Raji (cell line): ENCODE measurements around the gene CNOT3.

Experiments
- POLR2A ChIP-seq: IDR thresholded peaks from 2 replicates; pipeline ENCODE4 v1.6.1; 2011; ENCODE audit warnings: low read depth, low read length, control low read depth; ENCODE audit not compliant: insufficient read depth

The CNOT3 gene

DNA sequence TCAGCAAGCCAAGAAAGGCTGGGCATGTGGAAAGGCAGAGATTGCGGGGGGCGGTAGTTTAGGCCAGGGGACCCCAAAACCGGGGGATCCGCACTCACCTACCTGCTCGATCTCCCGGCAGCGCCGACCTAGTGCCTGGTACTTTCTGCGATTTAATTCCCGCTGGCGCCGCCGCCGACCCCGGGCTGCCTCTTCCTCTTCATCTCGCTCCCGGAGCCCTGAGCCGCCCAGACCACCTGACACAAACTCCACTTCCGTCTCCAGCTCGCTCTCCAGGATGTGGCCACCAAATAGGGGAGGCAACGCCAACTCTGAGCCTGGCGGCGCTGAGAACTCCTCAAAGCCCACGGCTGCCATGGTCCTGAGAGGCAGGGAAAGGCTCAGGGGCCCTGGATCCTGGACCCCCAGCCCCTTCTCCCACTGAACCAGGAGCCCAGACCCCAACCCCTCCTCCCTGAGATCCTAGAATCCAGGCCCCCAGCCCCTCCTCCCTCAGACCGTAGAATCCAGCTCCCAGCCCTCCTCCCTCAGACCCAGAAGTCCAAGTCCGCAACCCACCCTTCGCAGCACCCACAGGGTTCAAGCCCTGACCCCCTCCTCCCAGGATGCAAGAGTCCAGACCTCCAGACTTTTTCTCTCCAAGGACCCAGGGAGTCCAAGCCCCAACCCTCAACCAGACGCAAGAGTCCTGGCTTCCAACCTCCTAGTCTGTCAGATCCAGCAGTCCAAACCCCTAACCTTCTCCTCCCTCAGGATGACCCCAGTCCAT, 23.0 kb upstream of the CNOT3 start:
- no peak for TF ChIP-seq POLR2A

DNA sequence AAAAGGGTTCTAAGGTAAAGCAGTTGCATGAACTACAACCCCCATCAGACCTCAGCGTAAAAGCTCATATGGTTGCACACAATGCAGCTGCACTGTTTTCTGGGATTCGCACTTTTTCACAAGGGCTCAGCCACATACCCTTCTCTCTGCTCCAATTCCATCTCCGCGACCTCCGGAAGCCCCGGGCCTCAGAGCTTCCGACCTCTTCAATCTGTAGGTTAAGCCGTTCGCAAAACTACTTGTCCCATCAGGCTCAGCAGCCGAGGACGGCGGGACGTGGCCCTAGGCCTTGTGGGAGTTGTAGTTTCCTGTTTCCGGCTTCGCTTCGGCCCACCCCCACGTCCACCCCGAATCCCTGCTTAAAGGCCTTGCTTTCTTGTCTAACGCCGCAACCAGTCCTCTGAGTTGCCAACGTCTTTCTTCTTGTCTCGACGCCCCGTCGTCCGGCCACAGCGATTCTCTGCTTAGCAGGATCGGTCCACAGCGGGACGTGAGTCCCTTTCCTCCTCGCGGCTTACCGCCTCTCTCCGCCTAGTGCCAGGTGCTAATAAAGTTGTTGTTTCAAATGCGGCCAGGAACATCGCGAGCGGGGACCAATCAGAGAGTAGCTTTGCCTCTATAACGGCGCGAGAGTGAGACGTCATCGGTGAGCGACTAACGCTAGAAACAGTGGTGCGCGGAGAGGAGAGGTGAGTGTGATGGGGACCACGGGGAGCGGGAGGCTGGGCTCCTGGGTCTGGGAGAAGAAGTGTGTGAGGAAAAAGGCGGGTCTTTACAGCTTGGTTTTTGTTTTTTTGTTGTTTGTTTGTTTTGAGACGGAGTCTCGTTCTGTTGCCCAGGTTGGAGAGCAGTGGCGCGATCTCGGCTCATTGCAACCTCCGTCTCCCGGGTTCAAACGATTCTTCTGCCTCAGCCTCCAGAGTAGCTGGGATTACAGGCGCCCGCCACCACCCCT, 22.2 kb upstream of the CNOT3 start, which contains the start of the genes PRPF31 and TFPT:
Gene PRPF31 (plus strand): TSS at position 646 of the 955 bp plus-strand sequence. CDS start 2,525 bp downstream, outside the sequence.
Gene TFPT (minus strand): TSS at position 549 of the 955 bp plus-strand sequence. CDS start 388 bp downstream, at position 161.
- TF ChIP-seq POLR2A = peak; percentile 94

DNA sequence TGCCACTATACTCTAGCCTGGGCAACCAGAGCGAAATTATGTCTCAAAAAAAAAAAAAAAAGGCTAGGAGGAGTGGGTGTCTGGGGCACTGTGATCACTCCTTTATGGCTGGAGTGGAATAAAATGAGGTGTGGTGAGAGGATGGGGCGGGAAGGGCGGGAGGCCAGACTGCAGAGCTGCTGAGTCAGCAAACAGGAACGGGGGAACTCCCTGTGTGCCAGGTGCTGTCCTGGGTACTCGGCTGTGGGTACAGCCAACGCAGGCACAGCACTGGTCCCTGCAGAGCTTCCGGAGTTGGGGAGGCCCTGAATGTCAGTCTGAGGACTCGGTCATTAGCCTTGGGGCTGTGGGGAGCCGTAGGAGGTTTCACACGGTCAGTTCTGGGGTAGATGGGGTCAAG, 16.3 kb upstream of the CNOT3 start:
- TF ChIP-seq POLR2A = no peak

DNA sequence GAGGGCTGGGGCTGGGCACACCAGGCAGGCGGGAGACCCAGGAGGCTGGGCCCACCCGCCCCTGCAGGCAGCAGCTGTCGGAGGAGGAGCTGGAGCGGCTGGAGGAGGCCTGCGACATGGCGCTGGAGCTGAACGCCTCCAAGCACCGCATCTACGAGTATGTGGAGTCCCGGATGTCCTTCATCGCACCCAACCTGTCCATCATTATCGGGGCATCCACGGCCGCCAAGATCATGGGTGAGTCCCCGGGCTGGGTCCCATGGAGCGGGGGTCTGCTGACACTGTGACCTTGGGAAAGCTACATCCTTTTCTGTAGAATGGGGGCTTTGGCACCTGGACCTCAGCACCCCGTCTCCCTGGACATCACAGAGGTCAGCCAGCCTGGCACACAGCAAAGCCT, 13.9 kb upstream of the CNOT3 start:
- TF ChIP-seq POLR2A = no peak

DNA sequence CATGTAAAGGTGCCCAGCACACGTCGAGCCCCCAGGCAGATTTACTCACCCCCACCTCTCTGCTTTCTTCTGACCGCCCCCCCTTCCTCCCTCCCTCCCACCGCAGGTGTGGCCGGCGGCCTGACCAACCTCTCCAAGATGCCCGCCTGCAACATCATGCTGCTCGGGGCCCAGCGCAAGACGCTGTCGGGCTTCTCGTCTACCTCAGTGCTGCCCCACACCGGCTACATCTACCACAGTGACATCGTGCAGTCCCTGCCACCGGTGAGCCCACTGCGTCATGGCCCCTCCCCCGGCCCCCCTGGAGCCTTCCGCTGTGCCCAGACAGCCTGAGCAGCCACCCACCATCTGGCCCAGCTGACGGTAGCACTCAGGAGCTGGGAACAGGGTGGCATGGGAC, 13.2 kb upstream of the CNOT3 start:
- no peak for TF ChIP-seq POLR2A

DNA sequence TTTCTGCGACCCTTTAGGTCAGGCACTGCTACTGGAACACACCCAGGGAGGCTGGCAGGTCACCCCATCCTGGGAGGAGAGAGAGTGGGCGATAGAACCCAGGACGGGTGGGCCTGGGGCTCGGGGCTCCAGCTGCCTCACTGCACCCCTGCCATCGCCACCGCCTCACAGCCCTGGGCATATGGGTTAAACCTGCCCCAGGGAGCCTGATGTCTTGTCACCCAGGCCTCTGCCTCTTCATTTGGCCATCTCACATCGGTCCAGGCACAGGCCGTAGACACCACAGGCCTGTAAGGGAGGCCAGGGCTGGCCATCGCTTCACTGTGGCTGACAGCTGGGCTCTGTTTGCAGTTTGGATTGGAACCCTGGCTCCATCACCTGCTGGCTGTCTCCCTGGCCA, 11.8 kb upstream of the CNOT3 start:
- TF ChIP-seq POLR2A = no peak

DNA sequence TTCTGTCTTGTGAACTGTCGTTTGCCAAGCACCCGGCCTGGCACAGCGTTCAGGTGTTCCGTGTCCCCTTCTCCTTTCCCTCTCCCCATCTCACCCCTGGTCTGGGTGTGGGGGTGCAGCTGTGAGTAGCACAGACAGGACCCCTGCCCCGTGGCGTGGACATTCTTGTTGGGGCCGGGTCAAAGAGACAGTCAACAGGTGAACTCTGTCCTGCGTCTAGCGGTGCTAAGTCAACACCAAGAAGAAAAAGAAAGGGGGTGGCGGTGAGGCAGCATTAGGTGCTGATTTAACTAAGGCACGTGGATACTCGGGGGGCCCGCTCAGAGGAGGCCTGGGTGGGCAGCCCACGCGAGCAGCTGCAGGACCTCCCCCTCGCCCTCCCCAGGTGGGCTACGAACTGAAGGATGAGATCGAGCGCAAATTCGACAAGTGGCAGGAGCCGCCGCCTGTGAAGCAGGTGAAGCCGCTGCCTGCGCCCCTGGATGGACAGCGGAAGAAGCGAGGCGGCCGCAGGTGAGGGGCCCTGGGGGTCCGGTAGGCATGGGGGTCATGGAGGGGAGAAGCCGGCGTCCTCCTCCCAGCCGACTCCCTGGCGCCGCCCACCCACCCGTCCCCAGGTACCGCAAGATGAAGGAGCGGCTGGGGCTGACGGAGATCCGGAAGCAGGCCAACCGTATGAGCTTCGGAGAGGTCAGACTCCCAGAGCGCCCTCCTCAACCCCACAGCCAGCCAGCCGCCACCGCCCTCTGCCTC, 9.7 kb upstream of the CNOT3 start:
- no peak for TF ChIP-seq POLR2A

DNA sequence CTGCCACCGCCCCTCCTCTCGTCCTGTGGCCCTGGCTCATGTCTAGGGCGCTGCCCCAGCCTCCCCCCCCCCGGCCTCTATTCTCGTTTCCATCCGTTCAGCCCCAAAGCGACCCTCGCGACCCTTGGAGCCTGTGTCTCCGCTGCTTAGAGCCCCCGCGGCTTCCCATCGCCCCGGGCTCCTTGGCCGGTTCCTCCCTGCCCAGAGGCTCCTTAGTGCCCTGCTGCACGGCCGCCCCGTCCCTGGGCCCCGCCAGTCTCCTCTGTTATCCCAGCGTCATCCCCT, 9.2 kb upstream of the CNOT3 start:
- TF ChIP-seq POLR2A = no peak

DNA sequence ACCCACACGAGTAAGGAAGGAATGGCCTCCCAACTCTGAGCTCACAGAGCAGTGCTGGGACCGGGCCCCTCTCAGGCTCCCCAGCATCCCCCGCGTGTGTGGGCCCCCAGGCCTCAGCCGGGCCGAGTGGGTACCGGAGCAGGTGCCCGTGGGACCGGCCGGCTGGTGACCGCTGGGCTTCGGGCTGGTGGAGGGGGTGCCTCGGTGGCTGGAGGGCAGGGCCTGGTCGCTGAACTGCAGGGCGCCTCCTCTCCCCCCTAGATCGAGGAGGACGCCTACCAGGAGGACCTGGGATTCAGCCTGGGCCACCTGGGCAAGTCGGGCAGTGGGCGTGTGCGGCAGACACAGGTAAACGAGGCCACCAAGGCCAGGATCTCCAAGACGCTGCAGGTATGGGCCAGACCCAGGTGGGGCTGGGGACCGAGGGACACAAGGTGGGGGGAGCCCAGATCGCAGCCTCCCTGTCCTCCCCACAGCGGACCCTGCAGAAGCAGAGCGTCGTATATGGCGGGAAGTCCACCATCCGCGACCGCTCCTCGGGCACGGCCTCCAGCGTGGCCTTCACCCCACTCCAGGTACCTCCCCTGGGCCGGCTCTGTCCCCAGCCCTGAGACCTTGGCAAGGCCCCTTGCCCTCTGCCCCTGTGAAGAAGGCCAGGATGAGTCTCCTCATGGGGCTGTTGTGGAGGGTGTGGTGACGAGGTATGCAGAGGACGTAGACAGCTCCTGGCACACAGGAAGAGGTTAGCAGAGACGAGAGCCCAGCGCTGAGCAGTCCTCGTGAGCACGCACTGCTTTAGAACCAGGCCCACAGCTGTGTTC, 8.6 kb upstream of the CNOT3 start:
- TF ChIP-seq POLR2A = no peak

DNA sequence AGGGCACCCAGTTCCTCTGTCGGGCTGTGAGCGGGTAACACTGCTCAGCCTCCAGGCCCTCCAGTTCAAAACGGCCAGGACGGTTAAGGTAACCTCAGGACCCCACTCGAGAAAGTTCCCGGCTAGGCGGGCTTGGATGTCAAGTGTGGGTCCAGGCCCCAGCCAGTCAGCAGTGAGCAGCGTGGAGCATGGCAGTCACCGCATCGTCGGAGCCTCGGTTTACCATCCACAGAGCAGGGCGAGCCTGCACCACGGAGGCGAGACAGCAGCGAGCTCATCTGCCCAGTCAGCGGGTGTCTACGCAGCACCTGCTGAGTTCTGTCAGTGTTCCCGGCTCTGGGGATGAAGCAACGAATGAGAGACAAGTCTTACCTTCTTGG, 8.0 kb upstream of the CNOT3 start:
- TF ChIP-seq POLR2A = no peak

DNA sequence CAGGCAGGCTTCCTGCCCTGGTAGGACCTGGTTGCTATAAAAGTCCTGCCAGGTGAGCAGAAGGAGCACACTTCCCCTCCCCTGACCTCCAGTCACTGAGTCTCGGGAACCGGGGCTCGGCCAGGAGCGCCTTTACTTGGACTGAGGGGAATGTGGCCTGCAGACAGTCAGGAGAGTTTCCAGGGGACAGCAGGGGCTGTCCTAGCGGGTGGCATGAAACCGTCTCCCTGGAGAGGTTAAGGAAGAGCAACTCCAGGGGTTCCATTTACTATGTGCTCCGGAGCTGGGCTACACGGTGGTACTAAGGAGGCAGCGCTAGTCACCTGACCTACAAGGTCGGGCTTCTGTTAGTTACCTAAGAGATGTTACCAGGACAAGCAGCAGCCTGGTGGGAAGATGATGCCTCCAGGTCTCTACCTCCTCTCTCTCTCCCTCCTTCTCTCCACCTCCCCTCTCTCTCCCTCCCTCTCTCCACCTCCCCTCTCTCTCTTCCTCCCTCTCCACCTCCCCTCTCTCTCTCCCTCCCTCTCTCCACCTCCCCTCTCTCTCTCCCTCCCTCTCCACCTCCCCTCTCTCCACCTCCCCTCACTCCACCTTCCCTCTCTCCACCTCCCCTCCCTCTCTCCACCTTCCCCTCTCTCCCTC, 4.1 kb upstream of the CNOT3 start:
- no peak for TF ChIP-seq POLR2A

DNA sequence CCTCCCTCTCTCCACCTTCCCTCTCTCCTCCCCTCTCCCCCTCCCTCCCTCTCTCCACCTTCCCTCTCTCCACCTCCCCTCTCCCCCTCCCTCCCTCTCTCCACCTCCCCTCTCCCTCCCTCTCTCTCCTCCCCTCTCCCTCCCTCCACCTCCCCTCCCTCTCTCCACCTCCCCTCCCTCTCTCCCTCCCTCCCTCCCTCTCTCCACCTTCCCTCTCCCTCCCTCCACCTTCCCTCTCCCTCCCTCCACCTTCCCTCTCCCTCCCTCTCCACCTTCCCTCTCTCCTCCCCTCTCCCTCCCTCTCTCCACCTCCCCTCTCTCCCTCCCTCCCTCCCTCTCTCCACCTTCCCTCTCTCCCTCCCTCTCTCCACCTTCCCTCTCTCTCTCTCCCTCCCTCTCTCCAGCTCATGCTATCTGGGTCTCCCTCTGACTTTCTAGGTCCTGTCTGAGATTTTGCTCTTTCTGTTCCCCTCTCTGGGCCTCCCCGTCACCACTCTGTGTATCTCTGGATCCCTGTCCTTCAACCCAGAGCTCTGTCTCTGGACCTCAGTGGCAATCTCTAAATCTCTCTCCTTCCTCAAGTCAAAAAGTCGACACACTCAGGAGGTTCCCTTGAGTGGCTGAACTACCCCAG, 3.5 kb upstream of the CNOT3 start:
- no peak for TF ChIP-seq POLR2A

DNA sequence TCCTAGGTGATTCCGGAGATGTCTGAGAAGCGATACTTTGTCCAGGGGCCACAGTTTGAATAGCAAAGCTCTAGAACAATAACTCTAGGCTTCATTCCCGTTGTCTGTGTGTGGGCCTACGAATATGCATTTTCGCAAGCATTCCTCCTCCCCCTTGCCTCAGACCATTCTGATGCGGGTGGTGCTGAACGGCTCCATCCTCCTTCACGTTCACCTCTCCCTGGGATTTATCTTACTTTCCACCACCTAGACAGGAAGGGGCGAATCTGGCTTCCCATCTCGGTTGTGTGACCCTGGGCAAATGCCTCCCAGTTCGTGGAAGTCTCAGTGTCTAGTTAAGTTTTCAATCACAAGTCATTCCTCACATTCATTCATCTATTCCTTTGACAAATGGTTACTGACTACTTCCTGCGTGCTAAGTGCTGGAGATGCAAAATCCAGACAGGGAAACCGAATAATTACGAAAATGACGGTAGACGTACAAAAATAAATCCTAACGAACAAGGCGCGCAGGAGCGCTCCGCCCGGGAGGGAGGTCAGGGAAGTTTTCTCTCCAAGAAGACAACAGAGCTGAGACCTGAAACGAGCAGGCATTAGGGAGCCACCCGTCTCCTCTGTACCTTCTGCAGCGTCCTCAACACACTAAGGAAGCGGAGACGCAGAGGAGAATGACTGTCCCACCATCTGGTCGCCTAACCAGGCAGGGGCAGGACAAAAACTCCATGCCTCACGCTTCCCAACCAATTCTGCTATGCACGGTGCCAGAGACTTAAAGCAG, 1.3 kb upstream of the CNOT3 start:
- no peak for TF ChIP-seq POLR2A
